Measurements from ENCODE around the gene LTBP1. TPM values are rescaled to one million over a fixed set of nuclear protein-coding genes. Genes with fewer than 3 reads are reported as not detected.

LTBP1 gene
- total RNA-seq, 6 experiments from 2014 or later = 260 to 409 (median 335) TPM

GRCh38 chr2:33177627-33178026 lies 230.9 kb downstream of the LTBP1 start:
- no peaks in the 10 kb centered on the region; the same call in 1 of the 2 replicates for H3K27me3 Mint-ChIP-seq (ENCODE audit: insufficient read depth)
- no peaks in the 10 kb centered on the region for H3K9me3 Mint-ChIP-seq
- TF ChIP-seq, protein P1, sequence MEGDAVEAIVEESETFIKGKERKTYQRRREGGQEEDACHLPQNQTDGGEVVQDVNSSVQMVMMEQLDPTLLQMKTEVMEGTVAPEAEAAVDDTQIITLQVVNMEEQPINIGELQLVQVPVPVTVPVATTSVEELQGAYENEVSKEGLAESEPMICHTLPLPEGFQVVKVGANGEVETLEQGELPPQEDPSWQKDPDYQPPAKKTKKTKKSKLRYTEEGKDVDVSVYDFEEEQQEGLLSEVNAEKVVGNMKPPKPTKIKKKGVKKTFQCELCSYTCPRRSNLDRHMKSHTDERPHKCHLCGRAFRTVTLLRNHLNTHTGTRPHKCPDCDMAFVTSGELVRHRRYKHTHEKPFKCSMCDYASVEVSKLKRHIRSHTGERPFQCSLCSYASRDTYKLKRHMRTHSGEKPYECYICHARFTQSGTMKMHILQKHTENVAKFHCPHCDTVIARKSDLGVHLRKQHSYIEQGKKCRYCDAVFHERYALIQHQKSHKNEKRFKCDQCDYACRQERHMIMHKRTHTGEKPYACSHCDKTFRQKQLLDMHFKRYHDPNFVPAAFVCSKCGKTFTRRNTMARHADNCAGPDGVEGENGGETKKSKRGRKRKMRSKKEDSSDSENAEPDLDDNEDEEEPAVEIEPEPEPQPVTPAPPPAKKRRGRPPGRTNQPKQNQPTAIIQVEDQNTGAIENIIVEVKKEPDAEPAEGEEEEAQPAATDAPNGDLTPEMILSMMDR (IDR thresholded peaks at IDR 0.05) = no peak
- no peak for DNase-seq
- H3K36me3 Mint-ChIP-seq (ENCODE audit: low read depth) = peaks cover 43% of the 10 kb centered on the region
- H3K27ac Mint-ChIP-seq = no peak overlapping the region
- peaks cover 51% of the 10 kb centered on the region for H3K4me1 Mint-ChIP-seq (ENCODE audit: low read depth)
- H3K4me3 Mint-ChIP-seq = no peak overlapping the region

GRCh38 chr2:33178209-33178608 lies 231.5 kb downstream of the LTBP1 start:
- H3K36me3 Mint-ChIP-seq (ENCODE audit: low read depth) = peaks cover 46% of the 10 kb centered on the region
- DNase-seq = no peak

DNA sequence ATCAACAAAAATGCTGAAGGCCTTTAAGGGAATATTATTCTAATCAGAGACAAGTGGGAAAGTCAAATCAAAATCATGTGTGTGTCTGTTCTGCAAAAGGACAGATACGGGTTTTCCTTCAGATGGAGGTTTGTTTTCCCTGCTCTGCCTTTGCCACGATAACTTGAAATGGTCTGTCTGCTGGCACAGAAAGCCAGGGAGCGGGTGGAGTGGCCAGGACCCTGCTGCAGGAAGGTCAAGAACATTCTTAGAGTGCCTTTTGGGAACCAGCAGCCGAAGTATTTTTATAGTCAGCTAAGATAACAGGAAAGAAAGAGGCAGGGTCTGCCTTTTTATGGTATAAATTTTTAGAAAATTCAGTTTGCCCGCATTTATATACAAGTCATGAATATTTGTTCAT lies 234.2 kb downstream of the LTBP1 start:
- Mint-ChIP-seq H3K4me3 (no peak overlapping the region), H3K36me3 (ENCODE audit: low read depth) (peaks cover 48% of the 10 kb centered on the region), H3K27ac (no peak overlapping the region), H3K9me3 (no peaks in the 10 kb centered on the region), H3K4me1 (ENCODE audit: low read depth) (peaks cover 51% of the 10 kb centered on the region), H3K27me3 (ENCODE audit: insufficient read depth) (no peaks in the 10 kb centered on the region; the same call in 1 of the 2 replicates)
- DNase-seq = no peak
- TF ChIP-seq, protein P1 (IDR thresholded peaks at IDR 0.05) = no peak

More at GRCh38 chr2:33178209-33178608, 231.5 kb downstream of the LTBP1 start:
- TF ChIP-seq, protein P1 (IDR thresholded peaks at IDR 0.05) = no peak
- no peaks in the 10 kb centered on the region for H3K9me3 Mint-ChIP-seq
- no peak overlapping the region for H3K27ac Mint-ChIP-seq
- peaks cover 51% of the 10 kb centered on the region for H3K4me1 Mint-ChIP-seq (ENCODE audit: low read depth)
- no peak overlapping the region for H3K4me3 Mint-ChIP-seq
- no peaks in the 10 kb centered on the region; the same call in 1 of the 2 replicates for H3K27me3 Mint-ChIP-seq (ENCODE audit: insufficient read depth)

DNA sequence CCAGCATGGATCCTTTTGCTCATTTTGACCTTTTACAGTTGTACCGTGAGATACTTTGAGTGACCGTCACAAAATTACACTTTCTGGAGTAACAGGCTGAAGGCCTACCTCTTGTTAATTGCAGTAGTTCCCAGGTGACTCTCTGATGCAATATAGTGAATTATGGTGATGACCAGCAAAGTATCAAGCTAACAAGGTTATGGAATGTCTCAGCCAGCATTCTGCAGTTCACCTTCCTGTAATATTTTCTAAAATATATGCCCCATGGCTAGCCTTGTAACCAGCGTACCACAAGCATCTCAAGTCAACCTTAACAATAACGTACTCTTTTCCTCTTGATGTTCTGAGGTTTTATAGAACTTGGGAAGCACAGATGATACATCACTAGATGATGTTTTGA lies 234.7 kb downstream of the LTBP1 start:
- no peak for DNase-seq
- Mint-ChIP-seq H3K4me1 (ENCODE audit: low read depth) (peaks cover 51% of the 10 kb centered on the region), H3K9me3 (no peaks in the 10 kb centered on the region), H3K36me3 (ENCODE audit: low read depth) (peaks cover 51% of the 10 kb centered on the region), H3K27me3 (ENCODE audit: insufficient read depth) (no peaks in the 10 kb centered on the region; the same call in 1 of the 2 replicates), H3K27ac (no peak overlapping the region), H3K4me3 (no peak overlapping the region)
- TF ChIP-seq, protein P1 (IDR thresholded peaks at IDR 0.05) = no peak

GRCh38 chr2:33184041-33184440 lies 237.3 kb downstream of the LTBP1 start:
- Mint-ChIP-seq H3K27ac (no peak overlapping the region), H3K9me3 (no peaks in the 10 kb centered on the region), H3K4me3 (no peak overlapping the region)

More at GRCh38 chr2:33184041-33184440, 237.3 kb downstream of the LTBP1 start:
- Mint-ChIP-seq H3K4me1 (ENCODE audit: low read depth) (peaks cover 27% of the 10 kb centered on the region), H3K36me3 (ENCODE audit: low read depth) (peaks cover 47% of the 10 kb centered on the region), H3K27me3 (ENCODE audit: insufficient read depth) (no peaks in the 10 kb centered on the region; the same call in 1 of the 2 replicates)
- DNase-seq = no peak
- TF ChIP-seq, protein P1 (IDR thresholded peaks at IDR 0.05) = no peak

All from HFFc6 (cell line).